ENCODE measurements around the gene KDM4D. TPM values are rescaled to one million over a fixed set of nuclear protein-coding genes. Genes with fewer than 3 reads are reported as not detected.

Gene KDM4D
- total and polyA plus RNA-seq, 9 of the 15 experiments (the other 6 are each of a cell fraction or from before 2014, with no cell fraction given): 0.34 to 1.1 (median 0.50) TPM

DNA sequence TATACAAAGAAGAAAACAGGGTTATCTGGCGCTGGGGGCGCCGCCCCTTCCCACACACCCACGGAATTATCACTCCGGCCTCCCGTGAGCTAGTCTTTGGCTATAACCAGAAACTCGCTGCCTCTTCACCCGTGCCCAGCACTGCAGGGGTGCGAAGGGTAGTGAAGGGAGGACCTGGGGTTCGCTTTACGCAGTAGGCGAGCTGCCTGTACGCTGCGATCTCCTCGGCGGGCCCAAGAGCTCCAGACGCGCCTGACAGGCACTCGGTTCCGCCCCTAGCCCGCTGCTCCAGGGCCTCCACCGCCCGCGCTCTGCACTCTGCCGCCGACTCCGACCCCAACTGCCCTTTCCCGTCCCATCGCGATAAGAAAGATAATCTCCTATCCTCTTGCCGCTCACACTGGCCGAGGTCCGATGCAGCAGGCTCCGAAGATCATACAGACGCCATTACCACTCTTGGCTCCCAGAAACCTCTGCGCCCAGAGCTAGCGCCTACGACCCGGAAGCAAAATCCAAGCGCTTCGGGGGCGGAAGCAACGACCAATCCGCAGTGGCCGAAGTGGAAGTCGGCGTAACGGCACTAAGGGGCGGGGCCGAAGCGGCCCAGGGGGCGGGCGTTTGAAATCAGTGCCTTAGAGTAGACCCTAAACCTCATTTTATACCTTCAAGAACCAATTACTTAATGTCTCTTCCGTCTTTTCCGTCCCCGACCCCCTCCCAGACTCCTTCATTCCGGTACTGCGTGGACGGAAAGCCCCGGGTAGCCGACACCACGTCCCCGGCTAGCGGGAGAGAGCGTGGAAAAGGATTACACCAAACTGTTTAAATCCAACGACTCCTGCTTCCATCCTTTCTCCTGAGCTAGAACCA is at the start of gene KDM4D, which contains the start of gene CWC15 (continued):
- TF ChIP-seq, protein P1, sequence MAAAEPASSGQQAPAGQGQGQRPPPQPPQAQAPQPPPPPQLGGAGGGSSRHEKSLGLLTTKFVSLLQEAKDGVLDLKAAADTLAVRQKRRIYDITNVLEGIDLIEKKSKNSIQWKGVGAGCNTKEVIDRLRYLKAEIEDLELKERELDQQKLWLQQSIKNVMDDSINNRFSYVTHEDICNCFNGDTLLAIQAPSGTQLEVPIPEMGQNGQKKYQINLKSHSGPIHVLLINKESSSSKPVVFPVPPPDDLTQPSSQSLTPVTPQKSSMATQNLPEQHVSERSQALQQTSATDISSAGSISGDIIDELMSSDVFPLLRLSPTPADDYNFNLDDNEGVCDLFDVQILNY (CRISPR knock-in tag; IDR thresholded peaks at IDR 0.05): no peak
- TF ChIP-seq SMARCA5 (IDR thresholded peaks at IDR 0.05): no peak
- peak; percentile 99 for TF ChIP-seq NR2C1 (IDR thresholded peaks at IDR 0.05)
- TF ChIP-seq NR2C1 (tag; IDR thresholded peaks at IDR 0.05): peak; percentile 99
- TF ChIP-seq ZNF263 (CRISPR knock-in tag; IDR thresholded peaks at IDR 0.05; ENCODE audit: borderline replicate concordance): no peak
- no peak for TF ChIP-seq DLX4 (CRISPR knock-in tag; IDR thresholded peaks at IDR 0.05)
- no peak for TF ChIP-seq ZNF436 (CRISPR knock-in tag; IDR thresholded peaks at IDR 0.05)
- no peak for TF ChIP-seq ETV6 (IDR thresholded peaks at IDR 0.05; ENCODE audit: borderline replicate concordance in 1 of 2, low read depth in 2 of 2, low read length in 1 of 2)
- TF ChIP-seq ETV6 (CRISPR knock-in tag; IDR thresholded peaks at IDR 0.05; ENCODE audit: borderline replicate concordance): no peak
- TF ChIP-seq, protein P2, sequence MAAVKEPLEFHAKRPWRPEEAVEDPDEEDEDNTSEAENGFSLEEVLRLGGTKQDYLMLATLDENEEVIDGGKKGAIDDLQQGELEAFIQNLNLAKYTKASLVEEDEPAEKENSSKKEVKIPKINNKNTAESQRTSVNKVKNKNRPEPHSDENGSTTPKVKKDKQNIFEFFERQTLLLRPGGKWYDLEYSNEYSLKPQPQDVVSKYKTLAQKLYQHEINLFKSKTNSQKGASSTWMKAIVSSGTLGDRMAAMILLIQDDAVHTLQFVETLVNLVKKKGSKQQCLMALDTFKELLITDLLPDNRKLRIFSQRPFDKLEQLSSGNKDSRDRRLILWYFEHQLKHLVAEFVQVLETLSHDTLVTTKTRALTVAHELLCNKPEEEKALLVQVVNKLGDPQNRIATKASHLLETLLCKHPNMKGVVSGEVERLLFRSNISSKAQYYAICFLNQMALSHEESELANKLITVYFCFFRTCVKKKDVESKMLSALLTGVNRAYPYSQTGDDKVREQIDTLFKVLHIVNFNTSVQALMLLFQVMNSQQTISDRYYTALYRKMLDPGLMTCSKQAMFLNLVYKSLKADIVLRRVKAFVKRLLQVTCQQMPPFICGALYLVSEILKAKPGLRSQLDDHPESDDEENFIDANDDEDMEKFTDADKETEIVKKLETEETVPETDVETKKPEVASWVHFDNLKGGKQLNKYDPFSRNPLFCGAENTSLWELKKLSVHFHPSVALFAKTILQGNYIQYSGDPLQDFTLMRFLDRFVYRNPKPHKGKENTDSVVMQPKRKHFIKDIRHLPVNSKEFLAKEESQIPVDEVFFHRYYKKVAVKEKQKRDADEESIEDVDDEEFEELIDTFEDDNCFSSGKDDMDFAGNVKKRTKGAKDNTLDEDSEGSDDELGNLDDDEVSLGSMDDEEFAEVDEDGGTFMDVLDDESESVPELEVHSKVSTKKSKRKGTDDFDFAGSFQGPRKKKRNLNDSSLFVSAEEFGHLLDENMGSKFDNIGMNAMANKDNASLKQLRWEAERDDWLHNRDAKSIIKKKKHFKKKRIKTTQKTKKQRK (IDR thresholded peaks at IDR 0.05; ENCODE audit: borderline replicate concordance, low read depth, low read length): no peak
- peak in 1 of 2 experiments; percentile 76; a peak in 2 of 3 replicates for TF ChIP-seq CBX3 (IDR thresholded peaks at IDR 0.05; ENCODE audit: borderline replicate concordance in 1 of 2, low read length in 2 of 2)
- TF ChIP-seq CCAR2 (IDR thresholded peaks at IDR 0.05; ENCODE audit: low read depth, low read length): no peak

Data from K562 (cell line).